ENCODE measurements around the gene PSORS1C1. TPM values are rescaled to one million over a fixed set of nuclear protein-coding genes. Genes with fewer than 3 reads are reported as not detected.
A peak's percentile ranks its signal among the peaks of the same experiment; 100 is the strongest.

Gene PSORS1C1
- total RNA-seq, 1 donor from 2014 or later, result not detected

DNA sequence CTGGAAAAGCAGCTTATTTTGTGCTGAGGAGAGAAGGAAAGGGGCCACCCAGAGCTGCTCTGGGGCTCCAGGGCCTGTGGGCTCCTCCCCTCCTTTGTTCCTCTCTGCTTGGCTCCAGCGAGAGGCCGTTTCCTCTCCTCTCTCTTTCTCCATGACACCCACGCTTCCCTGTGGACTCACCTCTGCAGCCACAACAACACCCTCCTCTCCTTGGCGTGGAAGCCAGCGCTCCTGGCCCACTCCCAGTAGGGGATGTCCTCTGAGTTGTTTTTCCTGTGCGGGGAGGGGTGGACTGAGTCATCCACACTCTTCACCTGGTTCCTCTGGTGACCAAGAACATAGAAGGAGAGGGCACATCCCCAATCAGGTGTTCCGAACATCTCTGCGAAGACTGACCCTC is 10.6 kb downstream of the PSORS1C1 start:
- H3K4me3 Mint-ChIP-seq, result no peak overlapping the region
- H3K36me3 Mint-ChIP-seq, result no peaks in the 10 kb centered on the region
- DNase-seq (ENCODE audit: extremely low spot score, unreplicated experiment), result no peak
- H3K27me3 Mint-ChIP-seq, result peaks cover 37% of the 10 kb centered on the region
- H3K4me1 Mint-ChIP-seq (ENCODE audit: unreplicated experiment), result peaks cover 5% of the 10 kb centered on the region
- no peaks in the 10 kb centered on the region for H3K9me3 Mint-ChIP-seq
- no peak overlapping the region for H3K27ac Mint-ChIP-seq
- TF ChIP-seq, protein P1, sequence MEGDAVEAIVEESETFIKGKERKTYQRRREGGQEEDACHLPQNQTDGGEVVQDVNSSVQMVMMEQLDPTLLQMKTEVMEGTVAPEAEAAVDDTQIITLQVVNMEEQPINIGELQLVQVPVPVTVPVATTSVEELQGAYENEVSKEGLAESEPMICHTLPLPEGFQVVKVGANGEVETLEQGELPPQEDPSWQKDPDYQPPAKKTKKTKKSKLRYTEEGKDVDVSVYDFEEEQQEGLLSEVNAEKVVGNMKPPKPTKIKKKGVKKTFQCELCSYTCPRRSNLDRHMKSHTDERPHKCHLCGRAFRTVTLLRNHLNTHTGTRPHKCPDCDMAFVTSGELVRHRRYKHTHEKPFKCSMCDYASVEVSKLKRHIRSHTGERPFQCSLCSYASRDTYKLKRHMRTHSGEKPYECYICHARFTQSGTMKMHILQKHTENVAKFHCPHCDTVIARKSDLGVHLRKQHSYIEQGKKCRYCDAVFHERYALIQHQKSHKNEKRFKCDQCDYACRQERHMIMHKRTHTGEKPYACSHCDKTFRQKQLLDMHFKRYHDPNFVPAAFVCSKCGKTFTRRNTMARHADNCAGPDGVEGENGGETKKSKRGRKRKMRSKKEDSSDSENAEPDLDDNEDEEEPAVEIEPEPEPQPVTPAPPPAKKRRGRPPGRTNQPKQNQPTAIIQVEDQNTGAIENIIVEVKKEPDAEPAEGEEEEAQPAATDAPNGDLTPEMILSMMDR (conservative IDR thresholded peaks at IDR 0.05), result no peak

DNA sequence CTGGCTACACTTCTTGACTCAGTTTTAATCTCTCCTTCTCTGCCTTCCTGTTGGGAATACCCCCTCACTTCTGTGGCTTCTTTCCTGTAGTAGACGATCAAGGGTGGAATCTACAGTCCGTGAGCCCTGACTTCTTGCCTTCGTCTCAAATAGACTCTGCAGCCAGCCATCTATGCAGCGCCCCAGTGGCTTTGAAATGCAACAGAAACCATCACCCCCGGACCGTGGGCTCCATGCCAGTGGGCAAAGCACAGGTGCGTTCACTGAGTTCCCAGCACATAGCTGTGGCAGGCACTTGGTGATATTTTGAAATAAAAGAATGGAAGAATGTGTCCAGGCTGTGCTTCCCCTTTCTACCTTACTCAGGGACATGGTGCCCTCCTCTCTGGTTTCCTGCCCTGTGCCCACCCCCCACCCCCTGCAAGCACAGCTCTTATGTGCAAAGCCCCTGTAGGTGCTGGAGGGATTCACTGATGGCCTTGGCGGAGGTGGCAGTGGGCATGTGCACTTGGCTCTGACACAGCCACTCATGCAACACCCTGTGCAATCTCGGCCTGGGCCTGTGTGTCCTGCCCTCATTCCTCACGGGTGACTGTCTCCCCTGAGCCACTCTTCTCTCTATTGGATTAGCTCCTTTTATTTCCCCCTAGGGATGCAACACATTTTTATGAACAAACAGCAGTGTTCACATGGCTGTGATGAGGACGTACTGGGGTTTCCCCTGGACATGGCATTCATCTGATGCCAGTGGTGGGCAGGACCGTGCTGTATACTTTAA is 11.2 kb downstream of the PSORS1C1 start:
- Mint-ChIP-seq H3K4me1 (ENCODE audit: unreplicated experiment) (peaks cover 5% of the 10 kb centered on the region), H3K36me3 (no peaks in the 10 kb centered on the region), H3K27ac (no peak overlapping the region), H3K27me3 (peaks cover 37% of the 10 kb centered on the region), H3K4me3 (no peak overlapping the region), H3K9me3 (no peaks in the 10 kb centered on the region)
- DNase-seq (ENCODE audit: extremely low spot score, unreplicated experiment), result no peak
- TF ChIP-seq, protein P1 (conservative IDR thresholded peaks at IDR 0.05), result no peak

DNA sequence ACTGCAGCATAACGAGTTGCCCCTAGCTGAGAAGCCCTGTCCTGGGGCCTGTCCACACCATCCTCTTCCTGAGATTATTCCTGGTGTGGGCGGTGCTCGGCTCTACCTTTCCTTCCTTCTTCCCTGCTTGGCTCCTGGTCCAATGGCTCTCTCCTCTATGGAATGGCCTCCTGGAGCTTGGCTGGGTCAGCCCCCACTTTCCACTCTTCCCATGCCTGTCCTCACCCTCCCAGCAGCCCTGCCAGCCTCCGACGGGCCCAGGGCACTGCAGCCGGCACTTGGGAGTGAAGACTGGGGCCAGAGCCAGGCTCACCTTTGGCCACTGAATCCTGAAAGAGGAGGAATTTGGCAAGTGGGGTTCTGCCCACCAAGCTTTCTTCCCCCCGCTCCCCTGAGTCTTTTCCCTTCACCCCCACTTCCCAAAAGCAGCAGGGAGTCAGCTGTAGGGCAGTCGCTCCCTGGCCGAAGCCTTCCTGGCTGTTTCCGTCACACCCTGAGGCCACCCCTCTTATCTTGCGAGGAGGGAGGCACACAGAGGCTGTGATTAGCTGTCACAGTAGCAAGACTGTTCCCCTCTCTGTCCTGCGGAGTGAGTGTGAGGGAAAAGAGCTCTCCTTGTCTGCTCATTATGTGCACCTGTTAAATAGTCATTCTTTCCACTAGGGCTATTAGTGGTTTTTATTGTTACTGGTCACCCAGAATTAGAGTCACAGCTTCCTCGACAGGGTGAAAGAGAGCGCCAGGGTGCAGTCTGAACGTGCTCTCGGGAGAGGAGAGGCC is 12.0 kb downstream of the PSORS1C1 start:
- Mint-ChIP-seq H3K27ac (no peak overlapping the region), H3K27me3 (peaks cover 36% of the 10 kb centered on the region), H3K4me3 (no peak overlapping the region), H3K4me1 (ENCODE audit: unreplicated experiment) (peaks cover 5% of the 10 kb centered on the region), H3K9me3 (no peaks in the 10 kb centered on the region), H3K36me3 (no peaks in the 10 kb centered on the region)
- DNase-seq (ENCODE audit: extremely low spot score, unreplicated experiment), result no peak
- TF ChIP-seq, protein P1 (conservative IDR thresholded peaks at IDR 0.05), result no peak

DNA sequence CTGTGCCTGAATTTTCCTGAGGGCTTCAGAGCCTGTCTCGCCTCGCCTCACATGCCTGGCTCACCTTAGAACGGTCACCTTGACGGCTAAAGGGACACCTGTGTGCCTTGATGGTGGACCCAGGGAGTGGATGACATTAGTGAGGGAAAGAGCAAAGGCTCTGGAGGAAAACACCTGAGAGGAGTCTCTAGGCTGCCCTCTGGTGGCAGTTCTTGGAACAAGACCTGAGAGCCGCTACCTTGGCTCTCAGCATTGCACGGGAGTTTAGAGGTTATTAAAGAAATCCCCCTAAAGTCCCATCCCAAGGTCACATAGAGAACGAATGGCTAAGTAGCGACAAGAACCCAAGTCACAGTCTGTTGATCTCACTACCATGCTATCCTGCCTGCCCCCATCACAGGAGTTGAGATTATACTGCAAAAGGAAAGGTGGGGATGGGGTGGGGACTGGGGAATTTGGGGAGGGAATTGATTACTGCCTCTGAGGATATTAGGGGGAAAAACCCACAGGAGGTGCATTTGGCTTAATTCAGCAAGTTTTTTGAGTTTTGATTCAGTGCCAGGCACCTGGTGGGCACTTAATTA is 13.6 kb downstream of the PSORS1C1 start:
- H3K9me3 Mint-ChIP-seq, result no peaks in the 10 kb centered on the region
- peaks cover 31% of the 10 kb centered on the region for H3K27me3 Mint-ChIP-seq
- H3K4me3 Mint-ChIP-seq, result no peak overlapping the region
- peak overlapping the region; percentile 52 for H3K27ac Mint-ChIP-seq
- DNase-seq (ENCODE audit: extremely low spot score, unreplicated experiment), result no peak
- H3K4me1 Mint-ChIP-seq (ENCODE audit: unreplicated experiment), result peaks cover 5% of the 10 kb centered on the region
- H3K36me3 Mint-ChIP-seq, result no peaks in the 10 kb centered on the region
- TF ChIP-seq, protein P1 (conservative IDR thresholded peaks at IDR 0.05), result peak; percentile 88

DNA sequence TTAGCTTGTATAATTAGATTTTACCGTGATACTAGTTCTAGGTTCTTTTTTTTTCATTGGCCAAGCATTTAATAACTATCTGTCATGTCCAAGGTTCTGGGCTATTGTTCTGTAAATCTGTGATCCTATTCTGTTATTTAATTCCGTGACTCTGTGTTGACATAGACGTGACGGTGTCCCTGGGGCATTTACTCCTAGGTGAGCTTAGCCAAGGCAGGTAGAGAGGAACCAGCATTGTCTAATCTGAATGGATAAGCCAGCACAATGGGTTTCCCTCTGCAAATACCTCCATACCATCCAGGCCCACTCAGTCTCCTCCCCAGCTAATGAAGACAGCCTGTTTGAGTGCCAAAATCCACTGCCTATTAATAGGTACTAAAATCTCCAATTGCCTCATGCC is 14.5 kb downstream of the PSORS1C1 start:
- no peak overlapping the region for H3K4me3 Mint-ChIP-seq
- peaks cover 23% of the 10 kb centered on the region for H3K27me3 Mint-ChIP-seq
- no peaks in the 10 kb centered on the region for H3K36me3 Mint-ChIP-seq
- no peak for DNase-seq (ENCODE audit: extremely low spot score, unreplicated experiment)
- TF ChIP-seq, protein P1 (conservative IDR thresholded peaks at IDR 0.05), result no peak
- H3K27ac Mint-ChIP-seq, result no peak overlapping the region
- peaks cover 5% of the 10 kb centered on the region for H3K4me1 Mint-ChIP-seq (ENCODE audit: unreplicated experiment)
- no peaks in the 10 kb centered on the region for H3K9me3 Mint-ChIP-seq

All from type B pancreatic cell (in vitro differentiated cells).